IMR-90 (cell line): ENCODE results near the gene OR1S2. TPM values are rescaled to one million over a fixed set of nuclear protein-coding genes. Genes with fewer than 3 reads are reported as not detected.

Experiments used
- ATAC-seq: fragments of 200-7000 bp; cut with Tn5 transposase; 2 replicates; pipeline ENCODE4 v1.9.1; 2020; ENCODE audit warnings: low read depth, mild to moderate bottlenecking, moderate library complexity
- BruUV-seq: library from RNA; stranded (reverse); fragments of 400-500 nt; replicated peaks from 2 replicates; lab custom pipeline; 2021; lab: Mats Ljungman, UMichigan
- CTCF ChIA-PET: fragments of 300-600 bp; formaldehyde crosslinking; extraction: SDS; loops from one replicate; lab custom pipeline; 2021; ENCODE audit warnings: antibody characterized with exemption; lab: Yijun Ruan, JAX
- POLR2A ChIA-PET: fragments of 300-600 bp; sonication (Branson Sonifier 250); formaldehyde crosslinking; loops from one replicate; lab custom pipeline; 2022; ENCODE audit warnings: antibody characterized with exemption; ENCODE audit not compliant: unreplicated experiment; lab: Charles Lee
- DNase-seq: peaks from one replicate; pipeline ENCODE4 v3.0.0; 2013
- H2AFZ ChIP-seq: replicated peaks from 2 replicates; pipeline ENCODE3; 2013; ENCODE audit warnings: low read length, mild to moderate bottlenecking; ENCODE audit not compliant: poor library complexity
- H2AK5ac ChIP-seq: 2 replicates; pipeline ENCODE4 v1.6.1; 2013; ENCODE audit warnings: low read depth, low read length, inconsistent platforms
- H2AK9ac ChIP-seq: replicated peaks from 2 replicates; pipeline ENCODE3; 2013; ENCODE audit warnings: mild to moderate bottlenecking, low read depth, low read length, moderate library complexity; ENCODE audit not compliant: poor library complexity
- H2BK120ac ChIP-seq: 2 replicates; pipeline ENCODE4 v1.6.1; 2013; ENCODE audit warnings: low read depth, low read length, inconsistent platforms
- H2BK15ac ChIP-seq: 3 replicates; pipeline ENCODE4 v1.6.1; 2013; ENCODE audit warnings: low read depth, low read length, inconsistent platforms
- H2BK20ac ChIP-seq: 2 replicates; pipeline ENCODE4 v1.6.1; 2013; ENCODE audit warnings: low read depth, mild to moderate bottlenecking, inconsistent platforms, low read length, moderate library complexity
- H2BK5ac ChIP-seq: 2 replicates; pipeline ENCODE4 v1.6.1; 2013; ENCODE audit warnings: mild to moderate bottlenecking, low read depth, low read length, inconsistent platforms; ENCODE audit not compliant: poor library complexity, severe bottlenecking
- H3K14ac ChIP-seq: replicated peaks from 2 replicates; pipeline ENCODE4 v1.6.1; 2013; ENCODE audit warnings: low read depth, low read length, inconsistent platforms
- H3K18ac ChIP-seq: 2 replicates; pipeline ENCODE4 v1.6.1; 2013; ENCODE audit warnings: low read depth, low read length, control low read depth
- H3K23ac ChIP-seq: 2 replicates; pipeline ENCODE4 v1.6.1; 2013; ENCODE audit warnings: low read depth, low read length, inconsistent platforms
- H3K27ac ChIP-seq: 2 replicates; pipeline ENCODE4 v1.5.1; 2013; ENCODE audit warnings: mild to moderate bottlenecking, control low read depth, low read length; ENCODE audit not compliant: insufficient read depth
- H3K27me3 ChIP-seq: 2 replicates; pipeline ENCODE4 v1.6.1; 2013; ENCODE audit warnings: low read length; ENCODE audit not compliant: control insufficient read depth, insufficient read depth
- H3K36me3 ChIP-seq: 2 replicates; pipeline ENCODE4 v1.6.1; 2013; ENCODE audit warnings: low read length, mixed read lengths; ENCODE audit not compliant: control insufficient read depth, insufficient read depth
- H3K4ac ChIP-seq: 2 replicates; pipeline ENCODE4 v1.6.1; 2013; ENCODE audit warnings: low read depth, low read length, inconsistent platforms
- H3K4me1 ChIP-seq: 2 replicates; pipeline ENCODE4 v1.6.1; 2013; ENCODE audit warnings: low read length, mixed read lengths; ENCODE audit not compliant: control insufficient read depth, insufficient read depth
- H3K4me2 ChIP-seq: 2 replicates; pipeline ENCODE4 v1.6.1; 2013; ENCODE audit warnings: low read depth, mild to moderate bottlenecking, control low read depth, low read length, moderate library complexity
- H3K4me3 ChIP-seq: 2 replicates; pipeline ENCODE4 v1.5.1; 2013; ENCODE audit warnings: low read depth, mild to moderate bottlenecking, control low read depth, low read length, moderate library complexity; ENCODE audit not compliant: insufficient read depth
- H3K56ac ChIP-seq: 2 replicates; pipeline ENCODE4 v1.6.1; 2013; ENCODE audit warnings: low read length, inconsistent platforms; ENCODE audit not compliant: insufficient read depth; ENCODE audit errors: extremely low read depth
- H3K79me1 ChIP-seq, 2 experiments: 2 replicates each; pipeline ENCODE4 v1.6.1; 2013; ENCODE audit warnings: low read length in 2 of 2, inconsistent platforms in 1 of 2, low read depth in 1 of 2
- H3K9ac ChIP-seq: 2 replicates; pipeline ENCODE4 v1.6.1; 2013; ENCODE audit warnings: low read depth, low read length, control low read depth
- H3K9me1 ChIP-seq: 2 replicates; pipeline ENCODE4 v1.6.1; 2013; ENCODE audit warnings: low read length, inconsistent platforms; ENCODE audit not compliant: insufficient read depth
- H3K9me3 ChIP-seq: 2 replicates; pipeline ENCODE4 v1.6.1; 2013; ENCODE audit warnings: low read length; ENCODE audit not compliant: control insufficient read depth, insufficient read depth
- H4K20me1 ChIP-seq: 2 replicates; pipeline ENCODE4 v1.6.1; 2013; ENCODE audit warnings: low read length, inconsistent platforms; ENCODE audit not compliant: insufficient read depth
- H4K5ac ChIP-seq: 2 replicates; pipeline ENCODE4 v1.6.1; 2013; ENCODE audit warnings: mild to moderate bottlenecking, low read depth, low read length, control low read depth
- H4K8ac ChIP-seq, 2 experiments: 2 replicates each; pipeline ENCODE4 v1.6.1; 2013; ENCODE audit warnings: low read depth in 2 of 2, low read length in 2 of 2, control low read depth in 1 of 2, inconsistent platforms in 1 of 2
- H4K91ac ChIP-seq: 2 replicates; pipeline ENCODE4 v1.6.1; 2013; ENCODE audit warnings: low read depth, low read length, inconsistent platforms; ENCODE audit not compliant: insufficient read depth
- BHLHE40 ChIP-seq: fragments of 150-350 bp; IDR thresholded peaks from 2 replicates; pipeline ENCODE4 v1.6.1; 2016; ENCODE audit warnings: mild to moderate bottlenecking, low read depth, low read length
- CEBPB ChIP-seq: IDR thresholded peaks from 2 replicates; pipeline ENCODE4 v1.6.1; 2012; ENCODE audit warnings: low read depth, low read length, improper control_type of control experiment
- CHD1 ChIP-seq: IDR thresholded peaks from 2 replicates; pipeline ENCODE4 v1.6.1; 2012; ENCODE audit warnings: low read depth, low read length, improper control_type of control experiment
- ELK1 ChIP-seq: fragments of 150-350 bp; IDR thresholded peaks from 2 replicates; pipeline ENCODE4 v1.6.1; 2016; ENCODE audit warnings: low read depth, mild to moderate bottlenecking, low read length, moderate library complexity, borderline replicate concordance
- FOS ChIP-seq: fragments of 150-350 bp; IDR thresholded peaks from 2 replicates; pipeline ENCODE4 v1.6.1; 2016; ENCODE audit warnings: low read depth, low read length
- MAFK ChIP-seq: IDR thresholded peaks from 2 replicates; pipeline ENCODE4 v1.6.1; 2012; ENCODE audit warnings: low read depth, low read length, improper control_type of control experiment
- MXI1 ChIP-seq: IDR thresholded peaks from 2 replicates; pipeline ENCODE4 v1.6.1; 2012; ENCODE audit warnings: low read depth, mild to moderate bottlenecking, low read length, moderate library complexity, borderline replicate concordance
- NFE2L2 ChIP-seq: fragments of 150-350 bp; IDR thresholded peaks from 2 replicates; pipeline ENCODE4 v1.6.1; 2016; ENCODE audit warnings: low read depth, mild to moderate bottlenecking, low read length
- POLR2A ChIP-seq: IDR thresholded peaks from 2 replicates; pipeline ENCODE4 v1.6.1; 2012; ENCODE audit warnings: mild to moderate bottlenecking, low read depth, low read length
- USF2 ChIP-seq: fragments of 150-350 bp; IDR thresholded peaks from 2 replicates; pipeline ENCODE4 v1.6.1; 2017; ENCODE audit warnings: mild to moderate bottlenecking, antibody characterized with exemption, low read length, low read depth
- WGBS, 2 experiments: methylation state at CpG; one replicate each; pipeline versions ENCODE4 v1.1.5 to v1.1.7; 2013; ENCODE audit warnings: missing lambda C conversion rate in 2 of 2; ENCODE audit not compliant: insufficient read length in 1 of 2; ENCODE audit errors: extremely low coverage in 2 of 2; 5-methylcytosine and 5-hydroxymethylcytosine counted together
- dilution Hi-C: fragments of 300-500 bp; cut with HindIII; formaldehyde crosslinking; loops from one replicate; pipeline ENCODE4 v1.14.3; 2018; ENCODE audit warnings: low sequenced_read_pairs; ENCODE audit not compliant: unreplicated experiment
- in situ Hi-C: fragments of 300-500 bp; cut with MboI; formaldehyde crosslinking; loops from 3 replicates; pipeline ENCODE4 v1.14.3; 2019; ENCODE audit warnings: low sequenced_read_pairs, inconsistent platforms, mixed read lengths
- intact Hi-C: fragments of 100-400 bp; cut with micrococcal nuclease; formaldehyde crosslinking; loops from 2 replicates; pipeline ENCODE4 v1.10.0; 2022
- polyA plus RNA-seq, 3 experiments: library from polyadenylated mRNA; depleted of rRNA; stranded (reverse); fragments of >200 nt; gene quantifications; 2 replicates each; pipeline ENCODE4 v1.2.3, GENCODE V29; 2012; ENCODE audit warnings: low replicate concordance in 1 of 3
- total RNA-seq: library from RNA; depleted of rRNA; stranded (reverse); fragments of >200 nt; gene quantifications from 2 replicates; pipeline ENCODE4 v1.2.3, GENCODE V29; 2012

The OR1S2 gene
- total and polyA plus RNA-seq, 2 of the 4 experiments (the other 2 are of a cell fraction), result not detected

GRCh38 chr11:58165504-58166106 lies 38.3 kb downstream of the OR1S2 start:
- Histone ChIP-seq H3K27ac (no peak overlapping the region), H2AFZ (no peak overlapping the region), H3K14ac (no peak overlapping the region), H2BK15ac (no peak overlapping the region), H4K5ac (no peak overlapping the region), H3K9me3 (no peaks in the 10 kb centered on the region), H3K9ac (no peak overlapping the region), H4K8ac (no peak overlapping the region), H3K56ac (no peak overlapping the region), H4K20me1 (no peaks in the 10 kb centered on the region), H3K4me1 (no peaks in the 10 kb centered on the region), H3K36me3 (no peaks in the 10 kb centered on the region), H3K23ac (no peak overlapping the region), H3K4me3 (no peak overlapping the region), H2BK120ac (no peak overlapping the region), H3K9me1 (no peaks in the 10 kb centered on the region), H3K4ac (no peak overlapping the region), H4K91ac (no peak overlapping the region), H2BK5ac (no peak overlapping the region), H2BK20ac (no peak overlapping the region), H3K27me3 (peaks cover 3% of the 10 kb centered on the region; the same call in 1 of the 2 replicates), H3K4me2 (no peak overlapping the region), H2AK5ac (no peak overlapping the region), H2AK9ac (no peak overlapping the region), H3K18ac (no peak overlapping the region), H3K79me1 (no peaks in the 10 kb centered on the region)
- TF ChIP-seq NFE2L2, result no peak
- no peak for TF ChIP-seq BHLHE40
- TF ChIP-seq CEBPB, result no peak
- TF ChIP-seq ELK1, result no peak
- TF ChIP-seq MAFK, result no peak
- no peak for TF ChIP-seq CHD1
- no peak for TF ChIP-seq MXI1
- no peak for TF ChIP-seq POLR2A
- no peak for TF ChIP-seq FOS
- no peak for TF ChIP-seq USF2
- ATAC-seq (no peak), DNase-seq (no peak)
- dilution Hi-C loops (no loop called here), in situ Hi-C loops (no loop called here), intact Hi-C loops (no loop called here)
- CTCF ChIA-PET, result no interaction called here
- WGBS, 2 experiments, result 83% methylated on average over 1 of the region's 7 CpGs; no CpG with 5 or more reads in 1 of the 2 experiments
- POLR2A ChIA-PET, result no interaction called here
- BruUV-seq, result no TSS peak
